ENCODE results near the gene AP2B1.
A peak's percentile ranks its signal among the peaks of the same experiment; 100 is the strongest.

AP2B1 gene

GRCh38 chr17:35742896-35743477, 155.9 kb downstream of the AP2B1 start:
- no peak for TF ChIP-seq CTCF (conservative IDR thresholded peaks at IDR 0.05; ENCODE audit: low read depth, low read length)
- DNase-seq (ENCODE audit: low read depth) = no peak

DNA sequence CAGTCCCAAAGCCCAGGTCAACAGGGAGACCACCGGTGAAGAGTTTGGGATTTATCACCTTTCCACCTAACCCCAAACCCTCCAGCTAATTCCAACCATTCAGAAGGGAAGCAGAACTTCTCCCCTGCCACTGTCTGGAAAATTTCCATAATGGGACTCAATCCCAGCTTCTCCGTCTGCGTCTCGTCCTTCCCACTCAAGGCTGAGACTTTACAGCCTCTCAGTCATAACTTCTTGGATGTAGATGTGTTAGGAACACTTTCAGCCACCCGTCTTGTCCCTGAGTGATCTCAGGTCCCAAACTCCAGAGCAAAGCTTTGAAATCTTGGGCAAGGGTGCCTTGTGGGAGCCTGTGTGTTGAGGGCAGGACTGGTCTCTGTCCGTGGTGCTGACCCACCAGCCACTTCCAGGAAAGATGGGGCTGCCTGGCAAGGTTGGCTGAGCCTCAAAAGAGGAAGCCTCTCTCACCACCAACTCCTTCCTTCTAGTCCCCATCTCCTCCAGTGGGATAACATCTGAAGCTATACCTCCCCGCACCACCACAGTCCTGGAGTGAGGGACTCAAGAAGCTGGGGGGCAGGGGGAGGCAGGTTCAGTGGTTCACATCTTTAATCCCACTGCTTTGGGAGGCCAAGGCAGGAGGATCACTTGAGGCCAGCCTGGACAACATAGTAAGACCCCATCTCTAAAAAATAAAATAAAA, 156.7 kb downstream of the AP2B1 start:
- no peak for DNase-seq (ENCODE audit: low read depth)
- TF ChIP-seq CTCF (conservative IDR thresholded peaks at IDR 0.05; ENCODE audit: low read depth, low read length) = no peak
- H3K4me3 ChIP-seq (ENCODE audit: low read length) = no peak overlapping the region

More at GRCh38 chr17:35742896-35743477, 155.9 kb downstream of the AP2B1 start:
- H3K4me3 ChIP-seq (ENCODE audit: low read length) = no peak overlapping the region

DNA sequence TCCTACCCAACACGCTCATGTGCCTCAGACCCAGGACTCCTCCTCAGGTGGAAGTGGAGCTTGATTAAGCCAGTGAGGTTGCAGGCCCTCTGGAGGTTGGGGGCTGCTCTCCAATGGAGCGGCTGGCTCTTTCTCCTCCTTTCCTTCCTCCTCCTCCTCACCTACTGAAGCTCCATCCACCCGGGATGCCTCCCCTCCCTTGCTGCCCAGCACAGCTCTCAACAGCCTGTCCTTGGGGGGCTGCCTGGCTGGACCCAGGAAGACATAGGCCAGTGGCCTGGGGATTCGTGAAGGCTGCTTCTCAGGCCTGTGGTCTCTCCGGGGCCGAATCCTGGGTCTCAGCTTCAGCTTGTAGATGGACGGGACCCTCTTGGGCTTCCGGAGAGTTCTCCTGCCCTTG, 157.7 kb downstream of the AP2B1 start:
- no peak overlapping the region for H3K4me3 ChIP-seq (ENCODE audit: low read length)
- no peak for TF ChIP-seq CTCF (conservative IDR thresholded peaks at IDR 0.05; ENCODE audit: low read depth, low read length)
- no peak for DNase-seq (ENCODE audit: low read depth)

- DNase-seq (ENCODE audit: low read depth) = no peak
- H3K4me3 ChIP-seq (ENCODE audit: low read length) = no peak overlapping the region
- TF ChIP-seq CTCF (conservative IDR thresholded peaks at IDR 0.05; ENCODE audit: low read depth, low read length) = no peak
Observed at GRCh38 chr17:35745246-35745645, 158.1 kb downstream of the AP2B1 start.

- no peak for TF ChIP-seq CTCF (conservative IDR thresholded peaks at IDR 0.05; ENCODE audit: low read depth, low read length)
- no peak for DNase-seq (ENCODE audit: low read depth)
Observed at GRCh38 chr17:35745749-35746320, 158.7 kb downstream of the AP2B1 start.

DNA sequence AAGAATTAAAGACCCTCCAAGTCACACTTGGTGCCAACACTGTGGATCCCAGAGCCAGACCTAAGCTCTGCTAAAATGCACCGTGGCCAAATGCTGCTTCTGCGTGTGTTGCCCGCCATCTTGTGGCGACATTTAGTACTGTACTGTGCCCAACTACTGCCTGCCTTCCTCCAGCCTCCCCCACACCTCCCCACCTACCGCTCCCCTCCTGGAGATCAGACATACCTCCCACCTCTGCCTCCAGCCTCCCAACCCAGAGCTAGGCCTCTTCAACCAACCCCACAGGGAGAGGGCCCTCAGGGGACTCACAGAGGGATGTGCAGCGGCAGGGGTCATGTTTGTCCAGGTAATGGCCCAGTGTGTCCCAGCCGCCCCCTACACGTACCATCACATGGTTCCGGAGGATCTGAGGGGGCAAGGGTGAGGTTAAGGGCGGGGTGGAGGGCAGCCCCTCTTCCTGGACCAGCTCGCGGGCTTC, 160.5 kb downstream of the AP2B1 start:
- TF ChIP-seq CTCF (conservative IDR thresholded peaks at IDR 0.05; ENCODE audit: low read depth, low read length) = peak; percentile 81
- peak; percentile 25 for DNase-seq (ENCODE audit: low read depth)
- no peak overlapping the region for H3K4me3 ChIP-seq (ENCODE audit: low read length)

More at GRCh38 chr17:35745749-35746320, 158.7 kb downstream of the AP2B1 start:
- no peak overlapping the region for H3K4me3 ChIP-seq (ENCODE audit: low read length)
